Gastrocnemius medialis (tissue), 4 donors: ENCODE data around the gene RRAGC. TPM values are rescaled to one million over a fixed set of nuclear protein-coding genes. Genes with fewer than 3 reads are reported as not detected.

Source experiments
- ATAC-seq, 2 donors: fragments of 150-250 bp; one replicate each; pipeline ENCODE4 v1.9.1; 2016
- DNase-seq, 2 donors: peaks; one replicate each; pipeline ENCODE4 v3.0.0-alpha.2; 2019
- H3K27ac ChIP-seq, 4 donors: fragments of 200-600 bp; sonication (generic); 1 replicate in 1 of 4; 2 replicates in 3 of 4; pipeline ENCODE4 v1.5.1; 2016 to 2018; ENCODE audit warnings: mild to moderate bottlenecking in 2 of 4, moderate library complexity in 1 of 4
- H3K27me3 ChIP-seq, 3 donors: fragments of 200-600 bp; sonication (generic) in 2 of 3; 1 replicate in 1 of 3; 2 replicates in 2 of 3; pipeline versions ENCODE4 v1.5.1 to v1.6.0; 2016 to 2019; ENCODE audit warnings: mild to moderate bottlenecking in 1 of 3, moderate library complexity in 1 of 3
- H3K36me3 ChIP-seq, 2 donors: fragments of 200-600 bp; sonication (generic) in 1 of 2; one replicate each; pipeline ENCODE4 v1.5.1; 2017 to 2018
- H3K4me1 ChIP-seq, 2 donors: fragments of 200-600 bp; sonication (generic) in 1 of 2; one replicate each; pipeline ENCODE4 v1.5.1; 2016 to 2017; ENCODE audit warnings: mild to moderate bottlenecking in 2 of 2
- H3K4me3 ChIP-seq, 4 donors: fragments of 200-600 bp; sonication (generic) in 3 of 4; 1 replicate in 1 of 4; 2 replicates in 3 of 4; pipeline ENCODE4 v1.5.1; 2016 to 2019; ENCODE audit warnings: mild to moderate bottlenecking in 2 of 4
- H3K9me3 ChIP-seq, 3 donors: fragments of 200-600 bp; sonication (generic) in 2 of 3; 1 replicate in 1 of 3; 2 replicates in 2 of 3; pipeline ENCODE4 v1.5.1; 2016 to 2019
- CTCF ChIP-seq, 5 experiments: fragments of 450-650 bp in 3 of 5; fragments of 200-600 bp in 2 of 5; sonication (generic) in 2 of 5; IDR thresholded peaks in 4 of 5; conservative IDR thresholded peaks in 1 of 5; 1 replicate in 4 of 5; 2 replicates in 1 of 5; pipeline ENCODE4 v1.5.1; 2016 to 2019; ENCODE audit warnings: antibody characterized with exemption in 5 of 5, mild to moderate bottlenecking in 3 of 5, moderate library complexity in 3 of 5
- POLR2A ChIP-seq, 2 donors: fragments of 450-650 bp; IDR thresholded peaks; one replicate each; pipeline ENCODE4 v1.6.1; 2017; ENCODE audit warnings: antibody characterized with exemption in 2 of 2, mild to moderate bottlenecking in 2 of 2, moderate library complexity in 2 of 2
- in situ Hi-C, 4 donors: fragments of 200-750 bp; cut with MboI; loops; one replicate each; pipeline versions ENCODE4 v1.15.0 to v1.8.0; 2017; ENCODE audit warnings: low sequenced_read_pairs in 4 of 4
- intact Hi-C: fragments of 100-400 bp; cut with DNase I; formaldehyde crosslinking; loops from one replicate; pipeline ENCODE4 v1.15.1; 2023; ENCODE audit warnings: low total_unique reads
- total RNA-seq, 4 donors: library from RNA; depleted of rRNA; stranded (reverse); fragments of >200 nt; gene quantifications; one replicate each; pipeline versions ENCODE4 v1.1.0 to v1.2.3, GENCODE V29; 2016

RRAGC gene
- total RNA-seq, 4 donors from 2014 or later = 8.0 to 15.5 (median 11.2) TPM

GRCh38 chr1:38804062-38804886 lies 55.3 kb downstream of the RRAGC start:
- ATAC-seq = no peak
- intact Hi-C loops (no loop called here), in situ Hi-C loops (loop anchor here in 1 of 4 donors (25.0 kb wide), 1 partner anchor 742 kb away; no protein-coding TSS in a partner anchor)
- Histone ChIP-seq H3K27ac (no peak overlapping the region), H3K4me3 (peak overlapping the region in 3 of 4 donors; percentile 18 to 35 (median 34)), H3K27me3 (peaks cover 24 to 54% (median 30%) of the 10 kb centered on the region in 3 donors), H3K36me3 (no peaks in the 10 kb centered on the region), H3K9me3 (no peaks in the 10 kb centered on the region), H3K4me1 (peaks cover 0 to 4% of the 10 kb centered on the region in 2 donors)
- DNase-seq = no peak
- TF ChIP-seq POLR2A (IDR thresholded peaks at IDR 0.05) (no peak), CTCF (IDR thresholded peaks at IDR 0.05 in 4 of 5, conservative IDR thresholded peaks at IDR 0.05 in 1 of 5) (no peak)

GRCh38 chr1:38803647-38804046 lies 55.9 kb downstream of the RRAGC start:
- Histone ChIP-seq H3K4me1 (peaks cover 0 to 4% of the 10 kb centered on the region in 2 donors), H3K27me3 (peaks cover 24 to 54% (median 30%) of the 10 kb centered on the region in 3 donors), H3K4me3 (no peak overlapping the region), H3K36me3 (no peaks in the 10 kb centered on the region), H3K9me3 (no peaks in the 10 kb centered on the region), H3K27ac (no peak overlapping the region)
- TF ChIP-seq CTCF (IDR thresholded peaks at IDR 0.05 in 4 of 5, conservative IDR thresholded peaks at IDR 0.05 in 1 of 5) = no peak
- no peak for TF ChIP-seq POLR2A (IDR thresholded peaks at IDR 0.05)
- ATAC-seq = no peak
- in situ Hi-C loops (loop anchor here in 1 of 4 donors (25.0 kb wide), 1 partner anchor 741 kb away; no protein-coding TSS in a partner anchor), intact Hi-C loops (no loop called here)
- DNase-seq = no peak

GRCh38 chr1:38800720-38801671 lies 58.6 kb downstream of the RRAGC start:
- peaks cover 21 to 40% (median 23%) of the 10 kb centered on the region in 3 donors for H3K27me3 ChIP-seq
- in situ Hi-C loops (loop anchor here in 1 of 4 donors (25.0 kb wide), 1 partner anchor 739 kb away; no protein-coding TSS in a partner anchor), intact Hi-C loops (no loop called here)
- H3K9me3 ChIP-seq = no peaks in the 10 kb centered on the region
- H3K27ac ChIP-seq = no peak overlapping the region
- TF ChIP-seq CTCF (IDR thresholded peaks at IDR 0.05 in 4 of 5, conservative IDR thresholded peaks at IDR 0.05 in 1 of 5) (no peak), POLR2A (IDR thresholded peaks at IDR 0.05) (no peak)
- DNase-seq = no peak
- H3K4me1 ChIP-seq = peaks cover 0 to 4% of the 10 kb centered on the region in 2 donors
- no peak for ATAC-seq
- H3K4me3 ChIP-seq = no peak overlapping the region
- no peaks in the 10 kb centered on the region for H3K36me3 ChIP-seq

GRCh38 chr1:38793299-38793698 lies 66.3 kb downstream of the RRAGC start:
- intact Hi-C loops (no loop called here), in situ Hi-C loops (no loop called here)
- Histone ChIP-seq H3K4me1 (no peaks in the 10 kb centered on the region), H3K36me3 (no peaks in the 10 kb centered on the region), H3K4me3 (no peak overlapping the region), H3K27me3 (peaks cover 10 to 22% (median 16%) of the 10 kb centered on the region in 3 donors), H3K9me3 (no peaks in the 10 kb centered on the region), H3K27ac (no peak overlapping the region)
- ATAC-seq = no peak
- DNase-seq = no peak
- no peak for TF ChIP-seq POLR2A (IDR thresholded peaks at IDR 0.05)
- TF ChIP-seq CTCF (IDR thresholded peaks at IDR 0.05 in 4 of 5, conservative IDR thresholded peaks at IDR 0.05 in 1 of 5) = no peak
